ENCODE measurements around the gene ADCY7.
"Not testable (repeated sequence)": the region's sequence is repeated elsewhere in the genome, so short reads cannot be mapped to it uniquely, and the experiment has no call there.

Gene ADCY7

DNA sequence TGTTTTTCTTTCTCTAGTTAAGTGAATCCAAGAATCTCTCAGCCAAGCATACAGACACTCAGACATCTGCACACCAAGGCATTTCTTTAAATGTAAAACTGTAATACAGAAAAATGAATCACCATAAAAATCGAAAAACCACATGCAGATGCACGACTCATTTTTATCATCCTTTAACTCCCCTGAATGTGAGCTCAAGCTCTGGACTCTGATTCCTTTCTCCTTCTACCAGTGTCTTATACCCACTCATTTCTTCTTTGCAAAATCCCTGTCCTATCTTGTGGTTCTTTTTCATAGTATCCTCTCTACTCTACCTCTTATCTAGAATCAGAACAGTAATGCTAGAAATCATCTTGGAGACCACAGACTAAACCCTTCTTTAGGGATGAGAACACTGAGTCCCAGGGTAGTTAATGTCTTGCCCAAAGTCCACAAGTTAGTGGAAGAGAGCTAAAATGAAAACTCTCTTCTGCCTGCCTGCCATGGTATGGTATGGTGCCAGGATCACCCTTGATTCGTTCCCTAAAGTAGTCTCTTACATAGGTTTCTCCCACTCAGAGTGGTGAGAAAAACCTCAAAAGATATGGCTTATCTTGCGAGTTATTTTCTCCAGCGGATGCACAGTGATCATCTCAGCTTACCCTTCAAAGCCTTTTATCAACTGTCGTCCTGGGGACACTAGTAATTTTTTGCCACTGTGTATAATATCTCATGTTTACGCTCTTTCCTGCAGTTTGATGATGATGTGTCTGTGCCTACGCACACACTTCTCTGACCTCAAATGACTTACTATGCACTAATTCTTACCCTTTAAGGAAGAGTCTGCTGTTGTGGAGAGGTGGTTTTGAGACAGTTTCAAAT, 72.2 kb downstream of the ADCY7 start:
- no peak for DNase-seq (ENCODE audit: low read depth)

DNA sequence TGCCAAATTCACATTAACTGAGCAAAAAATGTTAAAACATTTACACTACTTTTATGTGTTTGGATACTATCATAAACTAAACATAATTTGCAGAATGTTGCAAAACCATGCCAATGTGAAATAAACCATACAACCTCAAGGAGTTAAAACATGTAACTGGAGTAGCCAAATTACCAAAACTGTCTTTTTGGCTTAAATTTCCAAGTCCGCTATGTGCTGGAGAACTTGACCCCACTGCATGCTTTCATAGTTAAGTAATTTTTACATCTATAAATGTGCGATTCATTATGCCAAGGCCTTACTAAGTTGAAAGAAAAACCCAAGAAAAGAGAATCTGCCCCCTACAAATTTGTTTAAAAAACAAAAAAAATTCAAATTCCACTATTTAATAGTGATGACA, 74.2 kb downstream of the ADCY7 start:
- no peak for DNase-seq (ENCODE audit: low read depth)

DNA sequence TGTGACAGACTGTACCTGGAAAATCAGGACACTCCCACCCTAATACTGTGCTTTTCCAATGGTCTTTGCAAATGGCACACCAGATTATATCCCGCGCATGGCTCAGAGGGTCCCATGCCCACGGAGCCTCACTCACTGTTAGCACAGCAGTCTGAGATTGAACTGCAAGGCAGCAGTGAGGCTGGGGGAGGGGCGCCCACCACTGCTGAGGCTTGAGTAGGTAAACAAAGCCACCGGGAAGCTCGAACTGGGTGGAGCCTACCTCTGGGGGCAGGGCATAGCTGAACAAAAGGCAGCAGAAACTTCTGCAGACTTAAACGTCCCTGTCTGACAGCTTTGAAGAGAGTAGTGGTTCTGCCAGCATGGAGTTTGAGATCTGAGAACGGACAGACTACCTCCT, 77.2 kb downstream of the ADCY7 start:
- DNase-seq (ENCODE audit: low read depth), result not testable (repeated sequence)

DNA sequence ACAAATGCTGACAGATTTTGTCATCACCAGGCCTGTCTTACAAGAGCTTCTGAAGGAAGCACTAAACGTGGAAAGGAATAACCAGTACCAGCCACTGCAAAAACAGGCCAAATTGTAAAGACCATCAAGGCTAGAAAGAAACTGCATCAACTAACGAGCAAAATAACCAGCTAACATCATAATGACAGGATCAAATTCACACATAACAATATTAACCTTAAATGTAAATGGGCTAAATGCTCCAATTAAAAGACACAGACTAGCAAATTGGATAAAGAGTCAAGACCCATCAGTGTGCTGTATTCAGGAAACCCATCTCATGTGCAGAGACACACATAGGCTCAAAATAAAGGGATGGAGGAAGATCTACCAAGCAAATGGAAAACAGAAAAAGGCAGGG, 78.9 kb downstream of the ADCY7 start:
- DNase-seq (ENCODE audit: low read depth), result not testable (repeated sequence)

DNA sequence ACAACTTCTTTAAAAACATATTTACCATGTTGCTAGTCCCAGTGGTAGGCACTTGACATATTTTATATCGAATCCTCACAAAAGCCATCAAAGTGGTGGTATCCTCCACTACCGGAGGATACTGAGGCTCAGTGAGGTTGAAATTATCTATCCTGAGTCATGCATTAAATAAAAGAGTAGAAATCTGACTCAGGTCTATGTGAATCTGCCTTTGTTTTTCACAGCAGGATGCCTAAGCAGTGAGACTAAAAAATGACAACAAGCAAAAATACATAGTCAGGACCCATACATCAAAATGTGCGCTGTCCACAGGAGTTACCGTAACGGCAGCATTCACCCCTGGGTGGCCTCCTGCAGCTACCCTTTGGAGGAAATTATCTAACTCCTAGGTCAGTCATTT, 84.8 kb downstream of the ADCY7 start:
- DNase-seq (ENCODE audit: low read depth), result no peak

DNA sequence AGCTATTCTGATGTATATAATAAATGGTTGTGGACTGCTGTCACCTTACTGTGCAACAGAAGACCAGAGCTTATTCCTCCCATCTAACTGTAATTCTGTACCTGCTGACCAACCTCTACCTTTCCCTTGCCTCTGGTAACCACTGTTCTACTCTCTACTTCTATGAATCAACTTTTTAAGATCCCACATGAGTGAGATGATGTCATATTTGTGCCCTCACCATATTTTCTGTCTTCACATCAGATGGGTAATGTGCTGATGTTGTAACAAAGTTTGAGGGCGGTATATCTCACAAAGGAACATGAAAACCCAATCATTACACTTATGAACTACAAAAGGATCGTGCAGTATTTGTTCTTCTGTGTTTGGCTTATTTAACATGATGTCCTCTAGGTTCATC, 85.6 kb downstream of the ADCY7 start:
- no peak for DNase-seq (ENCODE audit: low read depth)

DNA sequence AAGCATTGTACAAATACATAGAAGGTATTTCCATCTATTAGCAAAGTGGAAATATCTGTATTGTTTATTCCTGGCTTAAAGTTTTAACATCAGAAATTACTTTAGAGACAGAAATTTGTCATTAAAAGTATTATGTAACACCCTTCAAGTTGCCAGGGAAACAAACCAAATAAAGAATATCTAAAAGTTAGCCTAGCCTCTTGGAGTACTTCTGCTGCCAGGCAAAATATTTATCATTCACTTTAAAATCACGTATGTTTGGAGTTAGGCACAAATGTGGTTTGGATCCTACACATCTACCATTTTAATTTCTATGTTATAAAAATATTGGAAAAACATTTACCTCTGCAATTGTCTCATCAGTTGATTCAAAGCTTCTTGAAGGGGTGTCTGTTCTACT, 87.7 kb downstream of the ADCY7 start:
- no peak for DNase-seq (ENCODE audit: low read depth)

DNA sequence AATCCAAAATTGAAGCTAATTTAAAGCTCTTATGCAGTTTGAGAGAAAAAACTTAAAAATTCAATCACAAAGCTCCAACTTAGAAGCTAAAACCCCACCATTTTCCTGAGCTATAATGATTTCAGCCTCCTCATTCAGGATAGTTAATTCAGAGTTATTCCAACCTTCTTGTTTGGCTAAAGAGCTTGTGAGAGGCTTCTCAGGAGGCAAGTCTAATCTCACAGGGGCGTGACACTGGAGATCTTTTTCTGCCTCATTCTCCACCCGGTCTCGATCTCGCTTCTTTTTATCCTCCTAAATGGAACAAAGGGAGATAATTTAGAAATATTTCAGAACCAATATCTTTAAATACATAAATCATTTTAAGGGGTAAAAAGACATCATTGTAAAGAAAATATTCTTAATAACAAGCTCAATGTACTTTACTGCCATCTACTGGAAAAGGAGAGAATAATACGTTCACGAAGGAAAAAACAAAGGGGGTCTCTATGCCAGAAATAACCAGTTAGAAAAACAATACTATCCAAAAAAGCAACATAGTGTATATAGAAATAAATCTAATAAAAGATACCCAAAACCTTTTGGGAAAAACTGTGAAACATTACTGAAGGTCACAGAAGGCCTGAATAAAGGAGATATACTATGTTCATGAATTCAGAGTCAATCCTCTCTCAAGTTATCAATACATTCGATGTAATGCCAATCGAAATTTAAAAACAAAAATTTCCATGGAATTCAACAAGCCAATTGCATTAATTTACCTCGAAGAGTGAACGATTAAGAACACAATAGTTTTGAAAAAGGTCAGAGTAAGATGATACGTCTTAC, 88.5 kb downstream of the ADCY7 start:
- no peak for DNase-seq (ENCODE audit: low read depth)

DNA sequence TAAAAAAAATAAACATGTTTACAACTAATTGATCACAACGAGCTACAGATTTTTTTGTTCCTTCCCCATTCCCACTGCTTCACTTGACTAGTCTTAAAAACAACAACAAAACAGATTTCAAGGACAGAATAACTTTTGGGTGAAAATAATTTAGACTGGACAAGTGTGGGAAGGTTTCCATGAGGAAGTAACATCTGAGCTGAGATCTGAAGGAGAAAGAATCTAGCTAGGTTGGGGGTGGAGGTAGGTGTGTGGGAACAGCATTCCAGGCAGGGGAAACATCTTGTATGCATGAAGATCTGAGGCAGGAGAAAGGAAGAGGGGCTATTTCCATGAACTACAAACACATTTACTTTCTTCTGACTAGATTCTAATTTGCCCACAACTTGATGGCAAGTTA, 93.3 kb downstream of the ADCY7 start:
- DNase-seq (ENCODE audit: low read depth), result no peak

DNA sequence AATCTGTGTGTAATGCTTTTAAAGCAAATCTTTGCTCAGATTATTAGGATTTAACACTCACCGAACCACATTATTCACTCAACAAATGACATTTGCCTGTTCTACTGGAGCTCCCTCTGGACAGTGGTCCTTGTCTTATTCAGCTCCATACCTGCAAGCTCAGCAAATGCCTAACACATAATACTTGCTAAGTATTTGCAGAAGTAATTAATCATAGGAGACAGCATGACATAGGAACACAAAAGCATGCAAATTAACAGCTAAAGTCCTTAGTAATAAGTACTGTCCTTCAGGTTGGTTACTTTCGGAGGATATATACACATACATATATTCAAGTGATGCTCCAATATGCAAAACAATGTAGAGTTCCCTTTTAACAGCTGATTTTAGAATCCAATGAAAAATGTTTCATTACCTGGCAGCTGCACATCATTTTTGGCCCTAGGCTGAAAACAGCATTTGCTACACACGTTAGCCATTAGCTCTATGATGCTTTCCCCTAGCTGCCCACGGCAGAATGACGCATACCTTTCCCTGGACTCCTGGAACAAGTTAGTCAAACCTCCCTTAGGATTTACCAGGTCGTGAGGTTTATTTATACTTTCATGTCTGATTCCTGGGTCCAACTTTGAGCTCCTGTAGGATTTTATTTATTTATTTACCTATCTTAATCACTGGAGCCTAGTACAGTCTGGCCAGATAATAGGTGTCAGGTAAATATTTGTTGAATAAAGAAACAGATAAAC, 93.9 kb downstream of the ADCY7 start:
- DNase-seq (ENCODE audit: low read depth), result no peak

DNA sequence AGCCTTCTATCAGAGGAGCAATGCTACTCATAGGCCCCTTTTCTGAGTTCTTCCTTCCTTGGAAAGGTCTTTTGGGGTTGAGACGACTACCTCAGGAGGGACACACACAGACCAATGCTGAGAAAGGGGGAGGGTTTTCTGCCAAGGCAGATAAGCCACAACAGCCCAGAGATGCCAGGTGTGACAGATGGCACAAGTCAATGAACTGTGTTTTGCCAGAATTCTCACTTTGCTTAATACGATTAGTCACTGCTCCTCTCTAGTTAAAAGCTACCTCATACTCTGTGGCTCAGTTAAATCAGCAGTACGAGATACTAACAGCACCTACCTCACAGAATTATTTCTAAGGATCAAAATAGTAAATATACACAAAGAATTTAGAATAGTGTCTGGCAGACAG, 94.4 kb downstream of the ADCY7 start:
- no peak for DNase-seq (ENCODE audit: low read depth)

DNA sequence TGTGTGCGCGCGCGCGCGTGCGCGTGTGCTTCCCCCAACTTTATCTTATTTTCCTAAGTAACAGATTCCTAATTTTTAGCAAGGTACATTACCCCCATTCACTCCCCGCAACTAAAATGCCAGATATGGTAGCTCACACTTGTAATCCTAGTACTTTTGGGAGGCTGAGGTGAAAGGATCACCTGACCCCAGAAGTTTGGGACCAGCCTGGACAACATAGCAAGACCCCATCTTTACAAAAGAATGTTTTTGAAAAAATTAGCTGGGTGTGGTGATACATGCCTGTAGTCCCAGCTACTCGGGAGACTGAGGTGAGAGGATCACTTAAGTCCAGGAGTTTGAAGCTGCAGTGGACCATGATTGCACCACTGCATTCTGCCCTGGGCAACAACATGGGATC, 97.3 kb downstream of the ADCY7 start:
- DNase-seq (ENCODE audit: low read depth), result no peak

DNA sequence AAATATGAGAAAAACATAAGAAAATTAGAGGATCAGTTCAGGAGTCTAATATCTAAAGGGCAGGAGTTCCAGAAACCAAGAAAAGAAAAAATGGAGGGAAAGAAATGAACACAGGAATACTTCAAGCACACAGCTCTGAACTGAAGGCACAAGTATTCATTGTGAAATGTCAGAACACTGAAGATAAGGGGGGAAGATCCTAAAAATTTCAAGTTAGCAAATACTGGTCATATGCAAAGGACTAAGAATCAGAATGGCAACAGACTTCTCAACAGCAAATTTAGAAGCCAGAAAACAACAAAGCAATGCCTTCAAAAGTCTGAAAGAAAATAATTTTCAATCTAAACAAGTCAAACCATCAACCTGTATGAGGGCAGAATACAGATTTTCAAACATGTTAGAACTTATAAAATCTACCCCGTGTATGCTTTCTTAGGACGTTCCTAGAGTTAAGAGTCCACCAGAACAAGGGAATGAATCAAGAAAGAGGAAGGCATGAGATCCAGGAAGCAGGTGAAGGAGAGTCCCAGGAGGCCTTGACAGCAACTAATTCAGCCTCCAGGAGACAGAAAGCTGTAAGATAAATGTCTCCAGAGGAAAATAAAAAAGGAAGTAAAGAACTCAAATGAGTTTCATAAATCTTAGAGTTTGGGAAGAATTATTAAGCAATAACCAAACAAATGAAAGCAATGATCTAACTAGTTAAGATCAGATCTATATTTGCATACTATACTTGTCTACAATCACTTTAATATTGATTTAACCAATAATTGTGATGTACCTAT, 99.6 kb downstream of the ADCY7 start:
- DNase-seq (ENCODE audit: low read depth), result no peak

Measured in non-pigmented ciliary epithelial cell (primary cell).